ENCODE data around the gene NPB.

- TF ChIP-seq, protein P1, sequence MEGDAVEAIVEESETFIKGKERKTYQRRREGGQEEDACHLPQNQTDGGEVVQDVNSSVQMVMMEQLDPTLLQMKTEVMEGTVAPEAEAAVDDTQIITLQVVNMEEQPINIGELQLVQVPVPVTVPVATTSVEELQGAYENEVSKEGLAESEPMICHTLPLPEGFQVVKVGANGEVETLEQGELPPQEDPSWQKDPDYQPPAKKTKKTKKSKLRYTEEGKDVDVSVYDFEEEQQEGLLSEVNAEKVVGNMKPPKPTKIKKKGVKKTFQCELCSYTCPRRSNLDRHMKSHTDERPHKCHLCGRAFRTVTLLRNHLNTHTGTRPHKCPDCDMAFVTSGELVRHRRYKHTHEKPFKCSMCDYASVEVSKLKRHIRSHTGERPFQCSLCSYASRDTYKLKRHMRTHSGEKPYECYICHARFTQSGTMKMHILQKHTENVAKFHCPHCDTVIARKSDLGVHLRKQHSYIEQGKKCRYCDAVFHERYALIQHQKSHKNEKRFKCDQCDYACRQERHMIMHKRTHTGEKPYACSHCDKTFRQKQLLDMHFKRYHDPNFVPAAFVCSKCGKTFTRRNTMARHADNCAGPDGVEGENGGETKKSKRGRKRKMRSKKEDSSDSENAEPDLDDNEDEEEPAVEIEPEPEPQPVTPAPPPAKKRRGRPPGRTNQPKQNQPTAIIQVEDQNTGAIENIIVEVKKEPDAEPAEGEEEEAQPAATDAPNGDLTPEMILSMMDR (IDR thresholded peaks at IDR 0.05; ENCODE audit: low read length), result no peak
- TF ChIP-seq EZH2 (optimal IDR thresholded peaks at IDR 0.05; ENCODE audit: low read depth, low read length), result no peak
Observed at GRCh38 chr17:81923302-81924260, 21.5 kb downstream of the NPB start.
